NCI-H446 treated with DMSO at 0.1 percent for 48 hours (cell line): ENCODE measurements around the gene SPG7.
"Not testable (repeated sequence)": the region's sequence is repeated elsewhere in the genome, so short reads cannot be mapped to it uniquely, and the experiment has no call there.

Experiments
- DNase-seq: peaks from one replicate; lab custom pipeline; 2025; lab: John Stamatoyannopoulos, UW

Gene SPG7

DNA sequence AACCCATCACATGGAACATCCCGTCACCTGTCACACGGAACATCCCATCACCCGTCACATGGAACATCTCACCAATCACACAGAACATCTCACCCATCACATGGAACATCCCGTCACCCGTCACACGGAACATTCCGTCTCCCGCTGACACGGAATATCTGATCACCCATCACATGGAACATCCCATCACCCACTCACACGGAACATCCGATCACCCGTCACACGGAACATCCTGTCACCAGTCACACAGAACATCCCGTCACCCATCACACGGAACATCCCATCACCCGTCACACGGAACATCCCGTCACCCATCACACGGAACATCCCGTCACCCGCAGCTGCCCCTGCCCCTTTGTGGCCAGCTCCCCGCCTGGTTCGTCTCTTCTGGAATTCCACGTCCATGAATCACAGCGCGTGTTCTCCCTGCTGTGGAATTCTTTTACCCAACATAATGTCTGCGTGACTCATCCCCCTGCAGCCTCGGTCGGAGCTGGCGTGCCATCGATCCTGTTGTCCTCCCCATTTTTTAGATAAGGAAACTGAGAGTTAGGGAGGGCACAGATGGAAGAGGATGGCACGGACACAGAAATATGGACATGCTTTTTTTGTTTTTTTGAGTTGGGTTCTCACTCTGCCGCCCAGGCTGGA lies 73.0 kb downstream of the SPG7 start:
- DNase-seq, result no peak

- DNase-seq, result no peak
Observed at GRCh38 chr16:89581861-89582563, 73.8 kb downstream of the SPG7 start.

- no peak for DNase-seq
Observed at GRCh38 chr16:89582614-89583196, 74.5 kb downstream of the SPG7 start.

- DNase-seq, result no peak
Observed at GRCh38 chr16:89583197-89583894, 75.1 kb downstream of the SPG7 start.

DNA sequence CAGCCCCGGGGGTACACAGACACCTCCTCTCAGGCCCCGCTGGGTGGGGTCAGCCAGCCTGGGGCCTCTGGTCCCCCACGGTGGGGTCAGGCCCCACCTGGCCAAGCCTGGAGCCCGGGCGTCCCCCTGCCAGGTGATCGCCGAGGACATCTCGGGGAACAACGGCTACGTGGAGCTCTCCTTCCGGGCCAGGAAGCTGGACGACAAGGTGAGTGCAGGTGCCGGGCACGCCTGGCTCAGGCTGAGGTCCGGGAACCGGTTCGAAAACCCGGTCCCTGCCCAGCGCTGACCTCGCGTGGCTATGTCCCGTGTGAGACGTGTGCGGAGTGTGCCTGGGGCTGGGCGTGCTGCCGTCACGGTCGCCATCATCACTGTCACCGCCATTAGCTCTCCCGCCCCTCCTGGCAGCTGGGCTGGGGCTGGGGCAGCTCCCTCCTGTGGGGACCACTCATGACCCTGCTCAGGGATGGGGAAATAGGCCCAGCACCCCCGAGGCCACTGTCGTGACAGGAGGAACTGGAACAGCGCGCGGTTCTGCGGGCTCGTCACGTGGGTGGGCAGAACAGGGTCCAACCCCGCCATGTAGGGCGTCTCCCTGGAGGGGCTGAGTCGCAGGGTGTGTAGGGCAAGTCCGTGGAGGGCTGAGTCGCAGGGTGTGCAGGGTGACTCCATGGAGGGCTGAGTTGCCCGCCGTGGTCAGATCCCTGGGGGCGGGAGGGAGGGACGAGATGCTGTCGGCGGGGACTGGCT lies 75.9 kb downstream of the SPG7 start:
- DNase-seq, result no peak

DNA sequence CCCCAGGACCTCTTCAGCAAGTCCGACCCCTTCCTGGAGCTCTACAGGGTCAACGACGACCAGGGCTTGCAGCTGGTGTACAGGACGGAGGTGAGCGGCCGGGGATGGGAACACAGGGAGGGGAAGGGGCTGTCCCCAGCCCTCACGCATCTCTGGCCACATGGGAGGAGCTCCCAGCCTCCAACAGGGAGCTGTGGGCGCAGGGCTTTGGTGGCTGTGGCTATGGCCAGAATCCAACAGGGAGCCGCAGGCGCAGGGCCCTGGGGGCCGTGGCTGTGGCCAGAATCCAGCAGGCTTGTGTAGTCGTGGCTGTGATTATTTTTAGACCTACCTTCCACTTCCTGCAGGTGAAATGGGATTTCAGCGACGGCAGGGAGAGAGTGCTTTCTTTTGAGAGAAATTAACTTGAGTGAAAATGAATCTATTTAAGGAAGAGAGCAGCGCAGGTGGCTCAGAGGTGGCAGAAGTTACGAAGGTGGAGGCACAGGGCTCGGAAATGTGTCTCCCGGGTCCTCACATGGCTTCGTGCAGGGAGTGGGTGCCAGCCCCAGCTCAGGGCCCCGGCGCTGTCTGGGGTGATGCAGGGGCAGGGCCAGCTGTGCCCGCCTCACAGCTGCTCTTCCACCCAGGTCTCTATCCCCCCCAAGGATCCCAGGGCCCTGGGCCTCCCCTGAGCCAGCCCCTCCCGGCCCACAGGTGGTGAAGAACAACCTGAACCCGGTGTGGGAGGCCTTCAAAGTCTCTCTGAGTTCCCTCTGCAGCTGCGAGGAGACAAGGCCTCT lies 76.8 kb downstream of the SPG7 start:
- DNase-seq, result no peak

- no peak for DNase-seq
Observed at GRCh38 chr16:89586218-89586617, 78.0 kb downstream of the SPG7 start.

DNA sequence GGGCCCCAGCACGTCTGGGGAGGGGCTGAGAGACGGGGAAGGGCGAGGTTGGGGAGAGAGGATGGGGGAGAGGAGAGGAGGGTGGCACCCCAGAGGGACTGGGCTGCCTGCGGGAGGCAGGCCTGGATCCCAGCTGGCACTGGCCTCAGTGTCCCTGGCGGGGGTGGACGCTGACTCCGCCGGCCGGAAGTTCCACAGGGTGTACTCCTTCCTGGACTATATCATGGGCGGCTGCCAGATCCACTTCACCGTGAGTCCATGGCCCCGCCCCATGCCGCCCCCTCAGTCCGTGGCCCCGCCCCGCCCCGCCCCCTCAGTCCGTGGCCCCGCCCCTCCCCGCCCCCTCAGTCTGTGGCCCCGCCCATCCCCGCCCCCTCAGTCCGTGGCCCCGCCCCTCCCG lies 78.7 kb downstream of the SPG7 start:
- DNase-seq, result no peak

- DNase-seq, result not testable (repeated sequence)
Observed at GRCh38 chr16:89587676-89588075, 79.5 kb downstream of the SPG7 start.

DNA sequence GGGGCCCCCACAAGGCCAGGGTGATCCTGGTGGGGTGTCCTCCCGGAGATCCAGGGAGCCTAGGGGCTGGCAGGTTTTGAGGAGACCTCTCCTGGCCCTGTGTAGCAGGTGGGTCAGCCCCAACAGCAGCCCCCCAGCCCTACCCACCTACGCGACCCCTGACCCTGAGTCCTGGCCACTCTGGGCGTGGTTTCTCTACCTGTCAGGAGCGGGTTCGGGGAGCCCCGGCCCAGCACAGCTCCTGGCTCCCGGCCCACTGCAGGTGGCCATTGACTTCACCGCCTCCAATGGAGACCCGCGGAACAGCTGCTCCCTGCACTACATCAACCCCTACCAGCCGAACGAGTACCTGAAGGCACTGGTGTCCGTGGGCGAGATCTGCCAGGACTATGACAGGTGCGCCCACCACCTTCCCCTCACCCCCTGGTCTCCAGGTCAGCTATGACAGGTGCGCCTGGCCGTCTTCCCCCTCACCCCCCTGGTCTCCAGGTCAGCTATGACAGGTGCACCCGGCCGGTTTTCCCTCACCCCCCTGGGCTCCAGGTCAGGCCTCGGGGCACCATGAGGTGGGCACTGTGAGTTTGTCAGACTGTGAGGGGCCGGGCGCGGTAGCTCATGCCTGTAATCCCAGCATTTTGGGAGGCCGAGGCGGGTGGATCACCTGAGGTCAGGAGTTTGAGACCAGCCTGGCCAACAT lies 80.4 kb downstream of the SPG7 start:
- DNase-seq, result no peak

DNA sequence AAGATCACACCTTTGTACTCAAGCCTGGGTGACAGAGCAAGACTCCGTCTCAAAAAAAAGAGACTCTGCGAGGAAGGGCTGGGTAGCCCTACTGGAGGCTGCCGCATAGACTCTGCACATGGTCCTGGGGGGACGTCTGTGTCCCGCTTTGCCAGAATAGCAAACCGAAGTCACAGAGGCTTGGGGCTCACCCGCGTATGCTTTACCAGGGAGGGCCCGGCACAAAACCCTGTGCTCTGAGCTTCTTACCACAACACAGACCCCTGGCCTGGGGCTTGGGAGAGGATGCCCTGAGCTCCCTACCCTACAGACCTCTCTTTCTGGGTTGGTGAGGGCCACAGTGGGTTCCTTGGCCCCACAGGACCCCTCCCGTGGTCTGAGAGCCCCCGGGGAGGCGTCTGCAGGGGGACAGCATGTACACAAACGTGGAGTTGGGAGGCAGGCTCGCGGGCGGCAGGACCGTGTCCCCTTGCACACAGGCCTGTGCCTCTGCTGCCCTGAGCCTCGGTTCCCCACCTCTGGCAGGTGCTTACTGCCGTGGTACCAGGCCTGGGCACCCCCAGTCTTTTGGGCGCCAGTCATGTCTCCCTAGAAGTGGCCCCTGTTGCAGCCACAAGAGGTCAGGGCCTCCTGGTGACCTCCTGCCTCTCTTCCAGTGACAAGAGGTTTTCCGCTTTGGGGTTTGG lies 81.2 kb downstream of the SPG7 start:
- no peak for DNase-seq

- no peak for DNase-seq
Observed at GRCh38 chr16:89593841-89594240, 85.6 kb downstream of the SPG7 start.

GRCh38 chr16:89595330-89596060 lies 87.3 kb downstream of the SPG7 start:
- DNase-seq, result no peak

GRCh38 chr16:89596061-89596689 lies 88.0 kb downstream of the SPG7 start:
- DNase-seq, result no peak

DNA sequence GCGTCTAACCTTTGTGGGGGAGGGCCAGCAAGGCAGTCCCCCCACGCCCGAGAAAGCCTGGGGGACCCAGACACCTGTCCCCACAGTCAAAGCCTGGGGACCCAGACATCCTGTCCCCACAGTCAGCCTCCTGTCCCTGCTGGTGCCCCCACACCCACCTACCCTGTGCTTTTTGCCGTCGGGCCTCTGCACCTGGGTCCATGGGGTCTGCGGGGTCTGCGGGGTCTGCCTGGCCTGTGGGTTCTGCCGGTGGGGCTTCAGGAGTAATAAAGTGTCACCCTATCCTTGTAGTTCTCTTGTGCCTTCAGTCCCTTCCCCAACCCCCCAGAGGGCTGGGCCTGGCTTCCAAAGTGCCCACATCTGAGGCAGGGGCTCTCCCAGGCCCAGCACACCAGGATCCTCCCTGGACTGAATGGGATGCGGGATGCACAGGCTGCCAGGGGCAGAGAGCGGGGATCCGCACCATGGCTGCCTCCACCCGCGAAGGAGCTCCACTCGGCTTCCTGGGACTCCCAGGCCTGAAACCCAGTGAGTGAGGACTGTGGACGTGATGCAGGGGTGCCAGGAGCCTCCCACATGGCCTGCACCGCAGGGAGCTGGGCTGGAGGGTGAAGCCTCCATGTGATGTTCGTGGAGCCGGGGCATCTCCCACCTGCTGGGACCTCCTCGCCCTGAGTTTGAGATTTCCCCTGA lies 88.9 kb downstream of the SPG7 start:
- DNase-seq, result no peak

DNA sequence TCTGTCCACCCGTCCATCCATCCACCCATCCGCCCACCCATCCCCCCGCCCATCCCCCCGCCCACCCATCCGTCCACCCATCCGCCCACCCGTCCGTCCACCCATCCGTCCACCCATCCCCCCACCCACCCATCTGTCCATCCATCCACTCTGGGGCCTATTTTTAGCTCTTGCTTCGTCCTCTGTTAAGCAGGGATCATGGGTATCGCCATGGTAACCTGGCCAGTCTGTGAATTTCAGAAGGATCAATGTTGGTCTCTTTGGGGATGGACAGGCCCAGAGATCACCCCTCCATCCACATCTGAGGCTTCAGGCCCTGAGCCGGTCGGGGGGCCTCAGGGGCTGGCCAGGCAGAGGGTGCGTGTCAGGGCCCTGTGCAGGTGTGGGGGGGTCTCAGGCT lies 90.0 kb downstream of the SPG7 start:
- peak; percentile 0 for DNase-seq

DNA sequence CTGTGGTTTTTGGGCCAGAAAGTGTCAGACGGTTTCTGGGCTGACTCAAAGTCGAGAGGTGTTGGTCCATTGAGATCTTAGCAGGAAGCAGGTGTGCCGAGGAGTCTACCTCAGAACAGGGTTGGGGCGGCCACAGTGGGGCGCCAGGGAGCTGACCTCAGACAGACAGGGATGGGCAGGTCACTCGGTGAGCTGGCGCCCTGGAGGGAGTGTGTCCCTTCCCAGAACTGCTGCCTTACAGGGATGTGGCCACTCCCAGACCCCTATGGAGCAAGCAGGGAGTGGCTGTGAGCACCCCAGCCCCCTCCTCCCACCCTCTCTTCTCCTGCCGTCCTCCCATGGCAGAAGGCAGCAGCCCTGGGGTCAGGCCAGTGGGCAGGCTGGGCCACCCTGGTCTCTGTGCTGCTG lies 91.3 kb downstream of the SPG7 start:
- no peak for DNase-seq

DNA sequence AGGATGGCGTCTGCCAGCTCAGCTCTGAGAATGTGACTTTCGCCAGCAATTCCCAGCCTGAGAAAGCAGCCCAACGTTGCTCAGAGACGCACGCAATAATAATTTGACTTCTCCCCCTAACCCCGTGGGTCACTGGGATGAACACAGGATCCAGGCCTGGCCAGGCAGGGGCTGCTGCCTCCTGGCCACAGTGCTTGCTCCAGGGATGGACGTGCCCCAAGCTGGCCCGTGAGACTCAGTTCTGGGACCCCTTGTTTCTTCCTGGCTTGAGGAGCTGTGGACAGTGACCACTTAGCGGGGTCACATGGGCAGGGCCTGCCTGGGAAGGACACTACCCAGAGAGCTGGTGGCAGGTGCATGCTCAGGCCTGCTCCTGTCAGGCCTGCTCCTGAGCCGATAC lies 91.7 kb downstream of the SPG7 start:
- DNase-seq, result no peak
